ENCODE results near the gene VAMP2. TPM values are rescaled to one million over a fixed set of nuclear protein-coding genes. Genes with fewer than 3 reads are reported as not detected.

Gene VAMP2
- total and polyA plus RNA-seq, 10 of the 15 experiments (the other 5 are each of a cell fraction or from before 2014, with no cell fraction given): 3.0 to 35.2 (median 25.0) TPM

DNA sequence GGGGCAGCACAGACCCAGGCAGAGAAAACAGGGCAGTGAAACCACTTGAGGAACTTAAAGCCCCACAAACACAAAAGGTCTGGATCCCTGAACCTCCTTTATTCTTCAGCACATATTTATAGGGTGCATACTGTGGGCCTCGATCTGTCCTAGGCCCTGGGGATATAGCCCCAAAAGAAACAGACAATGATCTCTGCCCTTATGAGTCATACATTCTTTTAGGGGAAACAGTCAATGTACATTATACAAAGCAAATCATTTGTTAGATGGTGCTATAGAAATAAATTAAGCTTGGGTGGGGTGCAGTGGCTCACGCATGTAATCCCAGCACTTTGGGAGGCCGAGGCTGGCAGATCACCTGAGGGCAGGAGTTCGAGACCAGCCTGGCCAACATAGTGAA, 28.8 kb downstream of the VAMP2 start (continued):
- TF ChIP-seq POLR2AphosphoS2 (IDR thresholded peaks at IDR 0.05; ENCODE audit: low read depth, low read length) (no peak), CBFB (IDR thresholded peaks at IDR 0.05; ENCODE audit: low read depth) (no peak)
- TF ChIP-seq, protein P1, sequence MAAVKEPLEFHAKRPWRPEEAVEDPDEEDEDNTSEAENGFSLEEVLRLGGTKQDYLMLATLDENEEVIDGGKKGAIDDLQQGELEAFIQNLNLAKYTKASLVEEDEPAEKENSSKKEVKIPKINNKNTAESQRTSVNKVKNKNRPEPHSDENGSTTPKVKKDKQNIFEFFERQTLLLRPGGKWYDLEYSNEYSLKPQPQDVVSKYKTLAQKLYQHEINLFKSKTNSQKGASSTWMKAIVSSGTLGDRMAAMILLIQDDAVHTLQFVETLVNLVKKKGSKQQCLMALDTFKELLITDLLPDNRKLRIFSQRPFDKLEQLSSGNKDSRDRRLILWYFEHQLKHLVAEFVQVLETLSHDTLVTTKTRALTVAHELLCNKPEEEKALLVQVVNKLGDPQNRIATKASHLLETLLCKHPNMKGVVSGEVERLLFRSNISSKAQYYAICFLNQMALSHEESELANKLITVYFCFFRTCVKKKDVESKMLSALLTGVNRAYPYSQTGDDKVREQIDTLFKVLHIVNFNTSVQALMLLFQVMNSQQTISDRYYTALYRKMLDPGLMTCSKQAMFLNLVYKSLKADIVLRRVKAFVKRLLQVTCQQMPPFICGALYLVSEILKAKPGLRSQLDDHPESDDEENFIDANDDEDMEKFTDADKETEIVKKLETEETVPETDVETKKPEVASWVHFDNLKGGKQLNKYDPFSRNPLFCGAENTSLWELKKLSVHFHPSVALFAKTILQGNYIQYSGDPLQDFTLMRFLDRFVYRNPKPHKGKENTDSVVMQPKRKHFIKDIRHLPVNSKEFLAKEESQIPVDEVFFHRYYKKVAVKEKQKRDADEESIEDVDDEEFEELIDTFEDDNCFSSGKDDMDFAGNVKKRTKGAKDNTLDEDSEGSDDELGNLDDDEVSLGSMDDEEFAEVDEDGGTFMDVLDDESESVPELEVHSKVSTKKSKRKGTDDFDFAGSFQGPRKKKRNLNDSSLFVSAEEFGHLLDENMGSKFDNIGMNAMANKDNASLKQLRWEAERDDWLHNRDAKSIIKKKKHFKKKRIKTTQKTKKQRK (IDR thresholded peaks at IDR 0.05; ENCODE audit: low read depth, low read length): no peak

DNA sequence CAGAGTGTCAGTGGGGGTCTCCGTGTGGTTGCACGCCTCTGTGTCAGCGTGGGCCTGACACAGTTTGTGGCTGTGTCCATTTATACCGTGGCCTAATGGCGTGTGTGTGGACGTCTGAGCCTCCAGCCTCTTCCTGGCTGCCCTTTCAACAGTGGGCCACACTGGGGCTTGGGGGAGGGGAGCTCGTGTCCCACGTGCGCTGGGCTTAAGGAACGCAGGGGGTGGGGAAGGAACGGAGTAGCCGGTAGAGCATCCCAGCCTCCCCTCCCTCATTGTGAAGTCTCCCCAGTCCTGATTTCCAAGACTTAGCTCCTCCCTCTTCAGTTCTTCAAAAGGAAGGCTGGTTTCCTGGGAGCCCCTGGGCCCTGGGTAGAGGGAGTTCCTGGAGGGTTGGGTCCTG, 29.3 kb downstream of the VAMP2 start:
- no TSS peak for BruUV-seq (replicated peaks)
- H3K9me3 ChIP-seq (replicated peaks; ENCODE audit: control insufficient read depth, insufficient read depth, low read length): no peaks in the 10 kb centered on the region
- 60% methylated on average over 12 of the region's 12 CpGs for WGBS (ENCODE audit: insufficient coverage, insufficient replicate concordance, low lambda C conversion rate, missing lambda C conversion rate)
- no peaks in the 10 kb centered on the region for H3K27me3 ChIP-seq (replicated peaks in 1 of 2; ENCODE audit: control insufficient read depth in 2 of 2, insufficient read depth in 2 of 2, low read length in 1 of 2)
- in situ Hi-C loops (cut with MboI) (no loop called here), intact Hi-C loops (cut with micrococcal nuclease; ENCODE audit: unreplicated experiment) (no loop called here)
- H3K79me2 ChIP-seq (ENCODE audit: control insufficient read depth, insufficient read depth, low read length): no peaks in the 10 kb centered on the region
- no peak overlapping the region for H3K9ac ChIP-seq (ENCODE audit: control insufficient read depth, insufficient read depth, low read length)
- SMC1A ChIA-PET (ENCODE audit: uncharacterized antibody, unreplicated experiment): interaction anchor here (0.8 kb wide), 1 partner anchor 22 kb away, joined by 4 read pairs; no protein-coding TSS in a partner anchor
- no peak overlapping the region for H3K4me2 ChIP-seq (ENCODE audit: control insufficient read depth, insufficient read depth)
- H3K4me3 ChIP-seq: no peak overlapping the region
- RAD21 ChIA-PET (ENCODE audit: unreplicated experiment): no interaction called here
- CTCF ChIA-PET: interaction anchor here (1.6 to 4.1 kb wide), 2 partner anchors 14 to 25 kb away, joined by 4 to 20 read pairs; no protein-coding TSS in a partner anchor
- H2AFZ ChIP-seq (ENCODE audit: control insufficient read depth, low read depth, low read length): no peak overlapping the region
- no peaks in the 10 kb centered on the region for H3K36me3 ChIP-seq (ENCODE audit: control insufficient read depth in 2 of 2, insufficient read depth in 2 of 2, low read length in 1 of 2)
- H3K4me1 ChIP-seq (ENCODE audit: control insufficient read depth, insufficient read depth, low read length): peaks cover 3% of the 10 kb centered on the region
- no peaks in the 10 kb centered on the region for H4K20me1 ChIP-seq (ENCODE audit: control insufficient read depth, insufficient read depth)
- no peak overlapping the region for H3K27ac ChIP-seq (ENCODE audit: control insufficient read depth, insufficient read depth)
- POLR2A ChIA-PET: interaction anchor here (0.5 to 1.6 kb wide), 3 partner anchors 11 to 729 kb away, joined by 3 to 5 read pairs (median 4); no protein-coding TSS in a partner anchor
- FAIRE-seq: no peak
- ATAC-seq: no peak
- no peak for DNase-seq (ENCODE audit: low read depth, low spot score)
- TF ChIP-seq CHD4 (IDR thresholded peaks at IDR 0.05) (no peak), ZBED1 (IDR thresholded peaks at IDR 0.05; ENCODE audit: borderline replicate concordance) (no peak), MYB (IDR thresholded peaks at IDR 0.05; ENCODE audit: borderline replicate concordance, low read depth, low read length) (no peak), SKIL (IDR thresholded peaks at IDR 0.05; ENCODE audit: low read depth, poor library complexity, severe bottlenecking) (no peak), TARDBP (IDR thresholded peaks at IDR 0.05; ENCODE audit: borderline replicate concordance) (no peak), NFYA (IDR thresholded peaks at IDR 0.05; ENCODE audit: borderline replicate concordance, low read depth, low read length) (no peak), RELA (IDR thresholded peaks at IDR 0.05; ENCODE audit: borderline replicate concordance, partially characterized antibody) (no peak), NR2C1 (IDR thresholded peaks at IDR 0.05) (no peak), NR2F1 (conservative IDR thresholded peaks at IDR 0.05) (no peak), STAT1 (conservative IDR thresholded peaks at IDR 0.05) (no peak), MLLT1 (IDR thresholded peaks at IDR 0.05) (no peak)
- TF ChIP-seq, protein P2, sequence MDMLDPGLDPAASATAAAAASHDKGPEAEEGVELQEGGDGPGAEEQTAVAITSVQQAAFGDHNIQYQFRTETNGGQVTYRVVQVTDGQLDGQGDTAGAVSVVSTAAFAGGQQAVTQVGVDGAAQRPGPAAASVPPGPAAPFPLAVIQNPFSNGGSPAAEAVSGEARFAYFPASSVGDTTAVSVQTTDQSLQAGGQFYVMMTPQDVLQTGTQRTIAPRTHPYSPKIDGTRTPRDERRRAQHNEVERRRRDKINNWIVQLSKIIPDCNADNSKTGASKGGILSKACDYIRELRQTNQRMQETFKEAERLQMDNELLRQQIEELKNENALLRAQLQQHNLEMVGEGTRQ (IDR thresholded peaks at IDR 0.05; ENCODE audit: borderline replicate concordance, low read depth, low read length): no peak

Data from GM12878 (cell line).